GM19238 (cell line): ENCODE results near the gene LMO2.

ENCODE experiments used
- DNase-seq: peaks from one replicate; pipeline ENCODE4 v3.0.0; 2011; ENCODE audit warnings: low spot score; ENCODE audit not compliant: insufficient read length

LMO2 gene

GRCh38 chr11:33889821-33890378 is 2.0 kb downstream of the LMO2 start:
- no peak for DNase-seq

GRCh38 chr11:33889296-33889695 is 2.6 kb downstream of the LMO2 start:
- DNase-seq: no peak

- no peak for DNase-seq
Measured at GRCh38 chr11:33887886-33888285, 4.0 kb downstream of the LMO2 start.

GRCh38 chr11:33885338-33886005 is 6.4 kb downstream of the LMO2 start:
- no peak for DNase-seq

- DNase-seq: no peak
Measured at GRCh38 chr11:33884601-33885000, 7.3 kb downstream of the LMO2 start.

- DNase-seq: no peak
Measured at GRCh38 chr11:33884035-33884434, 7.8 kb downstream of the LMO2 start.

GRCh38 chr11:33881651-33882503 is 10.0 kb downstream of the LMO2 start:
- no peak for DNase-seq

- no peak for DNase-seq
Measured at GRCh38 chr11:33880979-33881378, 10.9 kb downstream of the LMO2 start.

- no peak for DNase-seq
Measured at GRCh38 chr11:33879375-33879774, 12.5 kb downstream of the LMO2 start.

GRCh38 chr11:33877038-33877437 is 14.8 kb downstream of the LMO2 start:
- no peak for DNase-seq

GRCh38 chr11:33875621-33876294 is 16.1 kb downstream of the LMO2 start:
- no peak for DNase-seq

- DNase-seq: no peak
Measured at GRCh38 chr11:33874910-33875490, 16.9 kb downstream of the LMO2 start.

GRCh38 chr11:33874433-33874832 is 17.4 kb downstream of the LMO2 start:
- DNase-seq: no peak

GRCh38 chr11:33869481-33870422 is 22.1 kb downstream of the LMO2 start:
- peak; percentile 43 for DNase-seq

- no peak for DNase-seq
Measured at GRCh38 chr11:33868647-33869461, 23.0 kb downstream of the LMO2 start.

- DNase-seq: no peak
Measured at GRCh38 chr11:33867996-33868646, 23.8 kb downstream of the LMO2 start.

GRCh38 chr11:33867561-33867960 is 24.3 kb downstream of the LMO2 start:
- DNase-seq: no peak

- DNase-seq: no peak
Measured at GRCh38 chr11:33866936-33867335, 24.9 kb downstream of the LMO2 start.

- no peak for DNase-seq
Measured at GRCh38 chr11:33864479-33864878, 27.4 kb downstream of the LMO2 start.
